GM06990 (cell line): ENCODE results near the gene BARX1.

ENCODE experiments used
- DNase-seq: peaks from one replicate; pipeline ENCODE4 v3.0.0-alpha.2; 2011; ENCODE audit not compliant: insufficient read length; ENCODE audit errors: extremely low read depth
- H3K27me3 ChIP-seq: replicated peaks from 2 replicates; pipeline ENCODE4 v1.6.0; 2011; ENCODE audit warnings: low read length; ENCODE audit not compliant: control insufficient read depth, insufficient read depth
- H3K36me3 ChIP-seq: 2 replicates; pipeline ENCODE4 v1.5.1; 2011; ENCODE audit warnings: low read length; ENCODE audit not compliant: control insufficient read depth, insufficient read depth
- H3K4me3 ChIP-seq: replicated peaks from 2 replicates; pipeline ENCODE4 v1.5.1; 2011; ENCODE audit warnings: low read depth, mild to moderate bottlenecking, control low read depth, low read length
- CTCF ChIP-seq: IDR thresholded peaks from 2 replicates; pipeline ENCODE4 v1.5.1; 2011; ENCODE audit warnings: low read length, control low read depth, mild to moderate bottlenecking, inconsistent platforms; ENCODE audit not compliant: insufficient read depth, poor library complexity, severe bottlenecking

Gene BARX1

GRCh38 chr9:93918061-93918460, 37.1 kb downstream of the BARX1 start:
- TF ChIP-seq CTCF = no peak
- Histone ChIP-seq H3K27me3 (no peaks in the 10 kb centered on the region; the same call in 1 of the 2 replicates), H3K36me3 (no peaks in the 10 kb centered on the region), H3K4me3 (no peak overlapping the region)
- DNase-seq = no peak

- TF ChIP-seq CTCF = no peak
- H3K27me3 ChIP-seq = no peaks in the 10 kb centered on the region; the same call in 1 of the 2 replicates
Observed at GRCh38 chr9:93917121-93917853, 37.9 kb downstream of the BARX1 start.

GRCh38 chr9:93916358-93916757, 38.8 kb downstream of the BARX1 start:
- H3K27me3 ChIP-seq = no peaks in the 10 kb centered on the region; the same call in 1 of the 2 replicates
- no peak for TF ChIP-seq CTCF
- no peaks in the 10 kb centered on the region for H3K36me3 ChIP-seq
- no peak for DNase-seq
- H3K4me3 ChIP-seq = no peak overlapping the region

More at GRCh38 chr9:93917121-93917853, 37.9 kb downstream of the BARX1 start:
- no peak for DNase-seq
- H3K4me3 ChIP-seq = no peak overlapping the region
- no peaks in the 10 kb centered on the region for H3K36me3 ChIP-seq

GRCh38 chr9:93911801-93912554, 43.2 kb downstream of the BARX1 start:
- Histone ChIP-seq H3K4me3 (no peak overlapping the region), H3K27me3 (no peaks in the 10 kb centered on the region), H3K36me3 (no peaks in the 10 kb centered on the region)
- DNase-seq = no peak
- TF ChIP-seq CTCF = no peak

GRCh38 chr9:93911136-93911745, 43.9 kb downstream of the BARX1 start:
- DNase-seq = no peak
- Histone ChIP-seq H3K27me3 (no peaks in the 10 kb centered on the region), H3K4me3 (no peak overlapping the region), H3K36me3 (no peaks in the 10 kb centered on the region)
- no peak for TF ChIP-seq CTCF
